ENCODE data around the gene C22orf31. TPM values are rescaled to one million over a fixed set of nuclear protein-coding genes. Genes with fewer than 3 reads are reported as not detected.

C22orf31 gene
- total RNA-seq, 2 donors from 2014 or later, result not detected

DNA sequence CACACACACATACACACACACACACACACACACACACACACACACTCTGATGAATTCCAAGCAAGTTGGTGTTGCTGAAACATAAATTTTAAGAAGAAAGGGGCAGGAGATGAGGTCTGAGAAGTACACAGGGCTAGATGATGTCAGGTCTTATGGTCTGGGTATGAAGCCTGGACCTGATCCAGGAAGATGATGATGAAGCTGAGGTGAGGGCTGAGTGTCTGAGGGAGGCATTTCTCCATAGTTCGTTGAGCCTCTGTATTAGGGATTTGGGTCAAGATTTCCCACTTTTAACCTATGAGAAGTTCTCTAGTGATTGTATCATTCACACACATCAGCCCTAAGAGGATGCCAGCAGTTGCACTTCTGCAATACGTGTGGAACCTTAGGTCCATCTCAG, 43.8 kb upstream of the C22orf31 start:
- no peak for DNase-seq
- Histone ChIP-seq H3K4me3 (no peak overlapping the region), H3K4me1 (no peaks in the 10 kb centered on the region), H3K9me3 (no peaks in the 10 kb centered on the region), H3K27ac (no peak overlapping the region), H3K36me3 (replicated peaks in 1 of 2; ENCODE audit: insufficient read depth in 1 of 2, low read depth in 2 of 2) (no peaks in the 10 kb centered on the region), H3K27me3 (no peaks in the 10 kb centered on the region)
- intact Hi-C loops (cut with DNase I), result no loop called here
- ATAC-seq, result no peak
- TF ChIP-seq POLR2A (IDR thresholded peaks at IDR 0.05), result no peak
- TF ChIP-seq, protein P1, sequence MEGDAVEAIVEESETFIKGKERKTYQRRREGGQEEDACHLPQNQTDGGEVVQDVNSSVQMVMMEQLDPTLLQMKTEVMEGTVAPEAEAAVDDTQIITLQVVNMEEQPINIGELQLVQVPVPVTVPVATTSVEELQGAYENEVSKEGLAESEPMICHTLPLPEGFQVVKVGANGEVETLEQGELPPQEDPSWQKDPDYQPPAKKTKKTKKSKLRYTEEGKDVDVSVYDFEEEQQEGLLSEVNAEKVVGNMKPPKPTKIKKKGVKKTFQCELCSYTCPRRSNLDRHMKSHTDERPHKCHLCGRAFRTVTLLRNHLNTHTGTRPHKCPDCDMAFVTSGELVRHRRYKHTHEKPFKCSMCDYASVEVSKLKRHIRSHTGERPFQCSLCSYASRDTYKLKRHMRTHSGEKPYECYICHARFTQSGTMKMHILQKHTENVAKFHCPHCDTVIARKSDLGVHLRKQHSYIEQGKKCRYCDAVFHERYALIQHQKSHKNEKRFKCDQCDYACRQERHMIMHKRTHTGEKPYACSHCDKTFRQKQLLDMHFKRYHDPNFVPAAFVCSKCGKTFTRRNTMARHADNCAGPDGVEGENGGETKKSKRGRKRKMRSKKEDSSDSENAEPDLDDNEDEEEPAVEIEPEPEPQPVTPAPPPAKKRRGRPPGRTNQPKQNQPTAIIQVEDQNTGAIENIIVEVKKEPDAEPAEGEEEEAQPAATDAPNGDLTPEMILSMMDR (IDR thresholded peaks at IDR 0.05), result no peak
- 55 to 58% methylated on average over 2 of the region's 2 CpGs for WGBS, 2 donors

DNA sequence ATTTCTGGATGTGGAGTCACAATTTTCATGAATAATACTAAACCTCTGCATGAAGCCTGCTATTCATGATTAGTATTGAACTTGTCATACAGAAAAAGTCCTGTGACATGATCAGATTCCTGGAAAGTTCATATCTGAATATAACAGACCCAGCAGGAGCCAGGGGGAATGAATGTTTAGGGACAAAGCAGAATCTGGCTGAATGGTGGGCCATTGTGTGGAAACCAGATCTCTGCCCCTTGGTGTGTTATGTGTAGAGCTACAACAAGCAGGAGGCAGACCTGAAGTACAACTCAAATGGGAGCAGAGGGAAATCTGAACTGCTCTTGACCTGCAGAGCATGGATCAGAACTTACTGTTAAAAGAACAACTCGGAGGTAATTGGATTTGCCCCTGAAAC, 41.5 kb upstream of the C22orf31 start:
- Histone ChIP-seq H3K9me3 (no peaks in the 10 kb centered on the region), H3K27ac (no peak overlapping the region), H3K4me3 (no peak overlapping the region), H3K36me3 (replicated peaks in 1 of 2; ENCODE audit: insufficient read depth in 1 of 2, low read depth in 2 of 2) (no peaks in the 10 kb centered on the region), H3K27me3 (no peaks in the 10 kb centered on the region), H3K4me1 (no peaks in the 10 kb centered on the region)
- ATAC-seq (no peak), DNase-seq (no peak)
- TF ChIP-seq, protein P1 (IDR thresholded peaks at IDR 0.05), result no peak
- TF ChIP-seq POLR2A (IDR thresholded peaks at IDR 0.05), result no peak
- 90 to 91% methylated on average over 1 of the region's 1 CpG for WGBS, 2 donors
- intact Hi-C loops (cut with DNase I), result no loop called here

DNA sequence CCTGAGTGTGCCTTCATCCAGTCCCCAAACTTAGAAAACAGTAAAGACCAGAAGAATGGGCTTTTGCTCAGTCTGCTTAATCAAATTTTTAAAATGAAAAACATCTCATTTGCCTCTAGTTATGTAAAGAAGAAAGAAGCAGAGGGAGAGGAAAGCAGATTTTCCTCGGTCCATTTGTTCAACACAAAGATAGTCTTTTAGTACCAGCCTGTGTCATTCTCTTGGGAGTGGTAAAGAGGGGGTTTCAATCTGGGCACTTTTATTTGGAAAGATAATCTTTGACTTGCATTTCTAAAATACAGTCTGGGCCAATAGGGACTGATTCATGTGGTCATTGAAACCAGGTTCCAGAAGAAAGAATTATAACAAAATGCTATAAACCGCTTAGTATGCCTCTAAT, 40.7 kb upstream of the C22orf31 start:
- no peaks in the 10 kb centered on the region for H3K9me3 ChIP-seq
- peaks cover under 1% of the 10 kb centered on the region for H3K4me1 ChIP-seq
- intact Hi-C loops (cut with DNase I), result no loop called here
- WGBS, 2 donors, result 93% methylated on average over 2 of the region's 2 CpGs
- DNase-seq (no peak), ATAC-seq (no peak)
- no peak overlapping the region for H3K4me3 ChIP-seq
- TF ChIP-seq POLR2A (IDR thresholded peaks at IDR 0.05), result no peak
- TF ChIP-seq, protein P1 (IDR thresholded peaks at IDR 0.05), result no peak
- no peak overlapping the region for H3K27ac ChIP-seq
- H3K27me3 ChIP-seq, result no peaks in the 10 kb centered on the region
- H3K36me3 ChIP-seq (replicated peaks in 1 of 2; ENCODE audit: insufficient read depth in 1 of 2, low read depth in 2 of 2), result no peaks in the 10 kb centered on the region

DNA sequence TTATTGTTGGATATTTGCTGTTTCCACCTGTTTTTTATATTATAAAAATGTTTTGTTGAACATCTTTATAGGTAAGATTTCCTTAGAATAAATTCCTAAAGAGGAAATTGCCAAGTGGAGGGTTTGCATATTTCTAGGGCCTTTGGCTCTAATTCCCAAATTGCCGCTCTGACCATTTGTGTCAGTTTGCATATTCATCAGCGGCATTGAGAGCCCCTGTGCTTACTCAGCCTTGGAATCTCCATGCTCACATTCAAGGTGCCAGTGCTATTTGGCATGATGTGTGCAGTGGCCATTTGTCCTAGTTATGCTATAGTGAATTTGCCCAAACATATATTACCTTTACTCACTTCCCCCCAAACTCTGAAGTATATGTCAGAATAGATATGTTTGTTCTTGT, 36.7 kb upstream of the C22orf31 start:
- no peak overlapping the region for H3K27ac ChIP-seq
- no peaks in the 10 kb centered on the region for H3K27me3 ChIP-seq
- H3K4me3 ChIP-seq, result no peak overlapping the region
- TF ChIP-seq, protein P1 (IDR thresholded peaks at IDR 0.05), result no peak
- no peak for TF ChIP-seq POLR2A (IDR thresholded peaks at IDR 0.05)
- ATAC-seq, result no peak
- H3K4me1 ChIP-seq, result peaks cover 11% of the 10 kb centered on the region
- 97 to 98% methylated on average over 2 of the region's 2 CpGs for WGBS, 2 donors
- H3K36me3 ChIP-seq (replicated peaks in 1 of 2; ENCODE audit: insufficient read depth in 1 of 2, low read depth in 2 of 2), result no peaks in the 10 kb centered on the region
- no peak for DNase-seq
- intact Hi-C loops (cut with DNase I), result no loop called here
- no peaks in the 10 kb centered on the region for H3K9me3 ChIP-seq
